HFFc6 (cell line): ENCODE results near the gene MORC2. TPM values are rescaled to one million over a fixed set of nuclear protein-coding genes. Genes with fewer than 3 reads are reported as not detected.

ENCODE experiments used
- DNase-seq: peaks from one replicate; pipeline ENCODE4 v3.0.0-alpha.2; 2018
- H3K27ac Mint-ChIP-seq: 2 replicates; pipeline ENCODE4 v1.8.0; 2020; ENCODE audit warnings: mild to moderate bottlenecking, mixed read lengths
- H3K27me3 Mint-ChIP-seq: 2 replicates; pipeline ENCODE4 v1.8.0; 2021; ENCODE audit warnings: mild to moderate bottlenecking, moderate library complexity, mixed read lengths; ENCODE audit not compliant: insufficient read depth
- H3K36me3 Mint-ChIP-seq: 2 replicates; pipeline ENCODE4 v1.8.0; 2021; ENCODE audit warnings: low read depth, mixed read lengths
- H3K4me1 Mint-ChIP-seq: 2 replicates; pipeline ENCODE4 v1.8.0; 2020; ENCODE audit warnings: low read depth, mixed read lengths
- H3K4me3 Mint-ChIP-seq: 2 replicates; pipeline ENCODE4 v1.8.0; 2020; ENCODE audit warnings: mild to moderate bottlenecking, moderate library complexity, mixed read lengths
- H3K9me3 Mint-ChIP-seq: 2 replicates; pipeline ENCODE4 v1.8.0; 2020; ENCODE audit warnings: mild to moderate bottlenecking, mixed read lengths
- CTCF ChIP-seq: fragments of 200-600 bp; sonication (generic); IDR thresholded peaks from 2 replicates; pipeline ENCODE4 v1.5.0; 2021; ENCODE audit warnings: antibody characterized with exemption, mild to moderate bottlenecking
- long read RNA-seq: library from polyadenylated mRNA; unstranded; transcript quantifications from one replicate; pipeline ENCODE4 v2.0.0, GENCODE V29; 2019
- total RNA-seq, 6 experiments: library from RNA; stranded (reverse); fragmentation: NEBNext Ultra II Directional; extraction: Animal tissue kit (Norgen Biotek cat#: 25700); gene quantifications; 2 replicates in 1 of 6; 3 replicates in 5 of 6; pipeline ENCODE4 v1.2.3, GENCODE V29; 2021

The MORC2 gene
- total RNA-seq: 10 to 100 TPM; 22.0 to 30.5 (median 24.5) TPM
- long read RNA-seq, full-length matches to known transcripts: 1 of 16 reads
- long read RNA-seq, partial matches to known transcripts: 2 of 16 reads
- long read RNA-seq, other reads (novel, unspliced or antisense): 13 of 16 reads

GRCh38 chr22:30968015-30968923, at the start of gene MORC2:
MORC2 (minus strand) TSS chr22:30968774; CDS start chr22:30967889, 885 bp downstream.
- peaks cover 5% of the 10 kb centered on the region; the same call in 1 of the 2 replicates for H3K27me3 Mint-ChIP-seq
- H3K4me3 Mint-ChIP-seq: peak within 1 kb of the TSS; percentile 97
- H3K4me1 Mint-ChIP-seq: peaks cover 55% of the 10 kb centered on the region
- no peak for TF ChIP-seq CTCF
- peak within 1 kb of the TSS; percentile 95 for H3K27ac Mint-ChIP-seq
- H3K36me3 Mint-ChIP-seq: peaks cover 66% of the 10 kb centered on the region
- peaks cover 45% of the 10 kb centered on the region for H3K9me3 Mint-ChIP-seq
- no peak for DNase-seq

GRCh38 chr22:31005535-31005934, 37.0 kb upstream of the MORC2 start:
- no peak overlapping the region for H3K4me3 Mint-ChIP-seq
- TF ChIP-seq CTCF: no peak
- peaks cover 7% of the 10 kb centered on the region for H3K27me3 Mint-ChIP-seq
- H3K36me3 Mint-ChIP-seq: peaks cover 5% of the 10 kb centered on the region
- H3K4me1 Mint-ChIP-seq: no peaks in the 10 kb centered on the region
- no peak overlapping the region for H3K27ac Mint-ChIP-seq
- peaks cover 10% of the 10 kb centered on the region; the same call in 1 of the 2 replicates for H3K9me3 Mint-ChIP-seq
- DNase-seq: no peak

- Mint-ChIP-seq H3K27ac (no peak overlapping the region), H3K9me3 (peaks cover 10% of the 10 kb centered on the region; the same call in 1 of the 2 replicates), H3K27me3 (peaks cover 13% of the 10 kb centered on the region), H3K36me3 (peaks cover 5% of the 10 kb centered on the region; the same call in 1 of the 2 replicates), H3K4me3 (no peak overlapping the region), H3K4me1 (no peaks in the 10 kb centered on the region)
- DNase-seq: no peak
- TF ChIP-seq CTCF: no peak
These were observed 32.7 kb upstream of the MORC2 start for GRCh38 chr22:31001124-31001770.

GRCh38 chr22:30998329-30998728, 29.8 kb upstream of the MORC2 start:
- no peaks in the 10 kb centered on the region for H3K36me3 Mint-ChIP-seq
- H3K27ac Mint-ChIP-seq: no peak overlapping the region
- H3K9me3 Mint-ChIP-seq: no peaks in the 10 kb centered on the region
- peaks cover 12% of the 10 kb centered on the region for H3K27me3 Mint-ChIP-seq
- no peaks in the 10 kb centered on the region for H3K4me1 Mint-ChIP-seq
- no peak overlapping the region for H3K4me3 Mint-ChIP-seq
- DNase-seq: no peak
- no peak for TF ChIP-seq CTCF

GRCh38 chr22:30996462-30996861, 27.9 kb upstream of the MORC2 start:
- H3K27ac Mint-ChIP-seq: no peak overlapping the region
- no peak overlapping the region for H3K4me3 Mint-ChIP-seq
- H3K36me3 Mint-ChIP-seq: no peaks in the 10 kb centered on the region
- DNase-seq: no peak
- no peak for TF ChIP-seq CTCF
- 0 out of 2 replicates have a peak, but pooled peaks cover 4% of the 10 kb centered on the region for H3K9me3 Mint-ChIP-seq
- H3K4me1 Mint-ChIP-seq: no peaks in the 10 kb centered on the region
- H3K27me3 Mint-ChIP-seq: peaks cover 13% of the 10 kb centered on the region
